Hematopoietic multipotent progenitor cell treated with erythropoietin and hydrocortisone succinate and interleukin-3 and kit ligand, for 4 days (in vitro differentiated cells): ENCODE measurements around the gene PELO.
"Not testable (repeated sequence)": the region's sequence is repeated elsewhere in the genome, so short reads cannot be mapped to it uniquely, and the experiment has no call there.

Source experiments
- DNase-seq: peaks from one replicate; pipeline ENCODE4 v3.0.0-alpha.2; 2015

The PELO gene

DNA sequence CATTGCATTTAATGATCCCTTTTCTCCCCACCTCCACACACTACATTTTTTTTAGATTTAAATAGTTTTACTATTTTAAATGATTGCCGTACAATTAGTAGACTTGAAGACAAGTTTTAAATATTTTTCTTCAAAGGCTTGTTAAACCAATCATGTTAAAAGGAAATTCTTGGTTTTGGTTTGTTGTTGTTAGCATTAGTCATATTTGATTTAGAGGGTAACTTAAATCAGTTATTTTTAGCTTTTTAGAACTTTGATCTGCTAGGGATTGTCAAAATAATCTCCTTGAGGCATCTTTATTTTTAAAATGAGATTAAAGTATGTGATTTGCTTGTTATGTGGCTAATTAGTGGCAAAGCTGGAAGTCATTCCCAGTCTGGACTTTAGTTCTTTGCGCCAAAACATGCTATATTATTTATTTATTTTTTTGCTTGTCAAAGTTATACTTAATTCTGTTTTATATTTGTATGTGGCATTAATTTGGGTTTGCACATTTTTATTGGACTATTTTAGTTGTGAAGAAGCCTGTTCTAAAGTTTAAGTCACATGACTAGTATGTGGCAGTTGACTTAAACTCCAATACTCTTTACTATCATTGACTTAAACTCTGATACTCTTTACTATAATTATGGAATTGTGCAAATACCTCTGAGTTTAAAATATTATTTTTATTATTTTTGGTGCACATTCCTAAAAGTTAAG, 14.7 kb downstream of the PELO start:
- DNase-seq = no peak

DNA sequence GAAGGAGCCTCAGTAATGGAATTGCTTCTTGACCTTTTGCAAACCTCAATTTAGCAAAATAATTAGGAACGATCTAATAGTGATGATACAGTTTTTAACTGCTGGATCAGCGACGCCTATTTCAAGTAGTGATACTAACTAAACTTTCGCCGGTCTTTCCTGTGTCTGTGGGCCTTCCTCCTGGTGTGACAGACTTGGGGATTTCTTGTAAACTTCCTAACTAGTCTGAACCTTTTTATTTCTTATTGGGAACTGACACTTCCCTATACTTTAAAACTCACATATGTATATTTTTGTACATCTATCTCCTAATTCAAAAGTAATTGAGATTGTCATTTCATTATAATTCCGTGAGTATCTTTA, 15.2 kb downstream of the PELO start:
- no peak for DNase-seq

DNA sequence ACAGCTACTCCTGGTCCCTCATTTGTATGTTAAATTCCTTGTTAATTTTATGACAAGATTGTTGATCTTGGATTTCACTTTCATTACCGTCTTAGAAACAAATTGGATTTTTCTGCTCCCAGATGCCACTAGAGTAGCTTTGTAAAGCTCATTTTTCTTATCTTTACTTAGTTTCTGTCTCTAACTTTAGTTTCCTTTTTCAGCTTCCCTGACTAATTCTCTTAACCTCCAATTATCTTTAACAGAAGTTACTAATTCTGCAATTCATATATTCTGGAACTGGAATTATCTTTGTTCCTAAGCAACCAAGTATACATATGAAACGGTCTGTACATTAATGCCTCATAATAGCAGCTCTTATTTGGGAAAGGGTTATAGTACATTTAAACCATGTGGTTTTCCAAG, 16.7 kb downstream of the PELO start:
- DNase-seq = peak; percentile 21

DNA sequence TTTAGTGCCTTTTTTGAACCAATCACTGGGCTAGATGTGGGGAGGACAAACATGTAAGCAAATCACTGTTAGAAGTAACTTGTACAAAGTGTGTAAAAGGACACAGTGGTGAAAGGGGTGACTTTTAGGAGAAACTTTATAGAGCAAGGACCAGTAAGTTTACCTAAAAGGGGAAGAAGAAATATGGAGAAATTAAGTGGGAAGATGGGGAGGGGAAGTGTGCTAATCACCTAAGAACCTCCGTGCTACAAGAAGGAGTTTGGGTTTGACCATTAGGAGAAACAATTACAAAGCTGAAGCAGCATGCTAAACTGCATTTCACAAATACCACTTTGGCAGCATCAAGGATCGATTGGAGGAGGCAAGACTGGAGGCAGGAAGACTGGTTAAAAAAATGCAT, 17.3 kb downstream of the PELO start:
- no peak for DNase-seq

DNA sequence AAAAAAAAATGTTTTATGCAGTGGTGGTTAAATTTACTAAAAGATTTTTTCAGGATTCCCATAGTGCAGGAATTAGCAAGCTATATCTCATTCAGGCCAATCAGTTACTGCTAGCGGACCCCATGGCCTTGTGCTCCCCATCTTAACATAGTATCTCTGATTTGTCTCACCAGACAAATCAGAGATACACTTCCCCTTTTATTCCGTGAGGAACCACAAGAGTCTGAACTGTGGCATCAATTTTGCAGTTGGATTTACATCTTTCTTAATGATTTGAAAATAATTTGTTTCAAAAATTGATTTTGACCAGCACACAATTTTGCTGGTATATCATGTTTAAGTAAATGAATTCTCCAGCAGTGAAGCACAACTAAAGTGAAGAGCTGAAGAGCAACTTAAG, 17.9 kb downstream of the PELO start:
- peak; percentile 28 for DNase-seq

DNA sequence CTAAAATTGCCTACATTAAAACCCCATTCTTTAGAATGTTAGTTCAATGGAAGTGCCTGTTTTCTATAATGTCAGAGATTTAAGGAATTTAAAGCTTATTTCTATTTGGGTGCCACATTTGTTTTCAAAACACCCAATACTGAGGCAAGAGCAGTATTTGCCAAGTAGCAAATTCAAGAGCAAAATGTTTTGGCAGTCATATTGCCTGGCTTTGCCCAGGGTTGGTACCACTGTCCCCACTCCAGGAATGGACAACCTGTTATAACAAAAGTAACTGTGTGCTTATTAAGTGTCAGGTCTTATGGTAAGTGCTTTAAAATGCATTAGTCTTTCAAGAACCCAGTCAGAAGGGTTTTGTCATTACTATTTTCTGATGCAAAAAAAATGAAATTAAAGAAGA, 19.3 kb downstream of the PELO start:
- no peak for DNase-seq

DNA sequence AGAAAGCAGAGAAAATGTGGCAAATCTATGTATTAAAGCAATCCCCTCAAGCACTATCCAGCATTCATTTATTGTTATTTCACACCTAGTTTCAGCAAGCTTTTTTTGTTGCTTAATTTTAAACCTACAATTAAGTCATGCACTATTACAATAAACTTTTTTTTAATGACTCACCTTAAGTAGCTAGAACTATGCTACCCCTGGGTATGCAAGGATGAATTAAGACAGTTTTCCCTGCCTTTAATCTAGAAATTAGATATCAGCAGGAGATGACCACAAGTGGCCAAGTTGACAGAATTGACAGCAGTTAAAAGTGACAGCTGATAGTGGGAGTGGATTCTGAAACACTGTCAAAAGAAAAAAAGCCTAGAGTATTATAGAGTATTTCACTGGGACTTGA, 20.0 kb downstream of the PELO start:
- DNase-seq = no peak

DNA sequence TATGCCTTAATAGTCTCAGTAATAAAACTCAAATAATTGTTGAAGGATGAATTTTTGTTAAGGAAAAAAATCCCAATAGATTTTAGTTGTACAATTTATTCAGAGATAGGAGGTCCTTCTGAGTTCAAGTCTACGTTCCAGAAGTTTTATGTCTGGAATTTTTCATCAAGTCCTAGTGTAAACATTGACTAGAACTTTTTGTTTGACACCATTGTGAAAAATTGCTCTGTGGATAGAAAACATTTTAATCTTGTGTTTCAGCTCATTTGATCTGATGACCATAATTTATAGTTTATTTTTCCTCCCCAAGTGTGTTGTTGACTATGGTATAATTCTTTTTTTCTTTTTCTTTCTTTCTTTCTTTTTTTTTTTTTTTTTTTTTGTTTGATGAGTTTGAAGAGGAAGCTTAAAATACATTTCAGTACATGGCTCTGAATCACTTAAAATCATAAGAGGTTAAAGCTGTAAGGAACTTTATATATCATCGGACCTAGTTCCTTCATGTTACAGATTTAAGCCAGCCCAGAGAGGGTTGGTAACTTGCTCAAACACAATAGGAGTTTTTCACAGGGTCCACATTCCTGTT, 20.7 kb downstream of the PELO start:
- DNase-seq = no peak

DNA sequence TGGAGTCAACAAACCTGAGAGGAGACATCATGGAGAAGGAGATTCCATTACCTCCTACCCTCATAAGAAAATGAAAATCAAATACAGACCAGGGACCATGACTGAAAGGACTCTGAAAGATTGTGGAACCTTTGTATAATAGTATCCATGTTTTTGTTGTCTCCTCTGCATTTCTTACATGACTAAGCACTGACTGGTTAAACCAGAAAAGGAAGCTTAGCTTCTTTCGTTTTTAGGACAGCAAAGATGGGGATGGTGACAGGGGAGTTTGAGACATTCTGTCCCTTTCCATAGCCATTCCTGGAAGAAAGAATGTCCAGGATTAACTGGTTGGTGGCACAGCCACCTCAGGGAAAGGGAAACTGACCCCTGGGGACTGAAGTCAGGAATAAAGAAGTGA, 22.2 kb downstream of the PELO start:
- DNase-seq = peak; percentile 20

DNA sequence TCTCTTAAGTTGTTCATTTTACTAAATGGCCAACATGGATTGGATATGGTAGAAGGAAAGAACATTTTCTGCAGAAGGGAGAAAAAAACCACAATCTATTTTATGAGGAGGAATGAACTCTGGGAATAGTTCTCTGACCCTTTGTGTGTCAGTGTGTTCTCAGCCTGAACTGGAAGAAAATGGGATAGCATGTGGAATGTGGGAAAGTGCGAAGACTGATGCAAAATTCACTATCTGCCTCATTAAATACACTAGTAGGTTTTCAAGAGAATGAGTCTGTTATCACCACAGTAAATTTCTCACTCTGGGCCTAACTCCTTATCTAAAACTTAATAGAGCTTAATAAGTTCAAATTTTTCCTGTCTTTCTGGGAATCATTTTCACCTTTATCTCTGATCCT, 22.7 kb downstream of the PELO start:
- no peak for DNase-seq

DNA sequence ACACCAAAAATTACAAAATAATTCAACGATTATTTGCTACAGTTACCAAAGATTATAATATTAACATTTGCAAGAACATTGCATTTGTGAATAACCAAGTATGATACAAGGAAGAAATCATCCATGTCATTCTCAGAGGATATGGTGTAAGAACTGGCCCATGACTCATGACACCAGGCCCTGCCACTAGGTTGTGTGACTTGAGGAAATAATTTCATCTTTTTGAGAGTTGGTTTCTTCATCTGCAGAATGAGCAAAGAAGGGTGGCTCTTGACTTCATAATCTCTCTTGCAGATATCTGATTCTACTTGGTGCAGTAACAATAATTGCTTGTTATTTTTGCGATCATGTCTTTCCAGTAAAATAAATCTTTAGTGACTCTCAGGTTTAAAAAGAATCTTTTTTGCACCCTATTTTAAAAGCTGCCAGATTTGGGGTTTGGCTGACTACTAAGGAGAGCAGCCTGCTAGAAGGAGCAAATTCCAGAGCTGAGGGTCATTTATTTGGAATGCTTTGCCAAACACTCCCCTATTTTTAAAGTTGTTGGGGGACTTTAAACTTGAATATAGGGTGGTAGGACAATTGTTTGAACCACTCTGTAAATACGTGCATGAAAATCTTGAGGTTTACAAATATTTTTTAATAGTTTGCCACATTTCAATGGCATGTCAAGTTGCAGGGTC, 23.5 kb downstream of the PELO start:
- DNase-seq = peak; percentile 67

DNA sequence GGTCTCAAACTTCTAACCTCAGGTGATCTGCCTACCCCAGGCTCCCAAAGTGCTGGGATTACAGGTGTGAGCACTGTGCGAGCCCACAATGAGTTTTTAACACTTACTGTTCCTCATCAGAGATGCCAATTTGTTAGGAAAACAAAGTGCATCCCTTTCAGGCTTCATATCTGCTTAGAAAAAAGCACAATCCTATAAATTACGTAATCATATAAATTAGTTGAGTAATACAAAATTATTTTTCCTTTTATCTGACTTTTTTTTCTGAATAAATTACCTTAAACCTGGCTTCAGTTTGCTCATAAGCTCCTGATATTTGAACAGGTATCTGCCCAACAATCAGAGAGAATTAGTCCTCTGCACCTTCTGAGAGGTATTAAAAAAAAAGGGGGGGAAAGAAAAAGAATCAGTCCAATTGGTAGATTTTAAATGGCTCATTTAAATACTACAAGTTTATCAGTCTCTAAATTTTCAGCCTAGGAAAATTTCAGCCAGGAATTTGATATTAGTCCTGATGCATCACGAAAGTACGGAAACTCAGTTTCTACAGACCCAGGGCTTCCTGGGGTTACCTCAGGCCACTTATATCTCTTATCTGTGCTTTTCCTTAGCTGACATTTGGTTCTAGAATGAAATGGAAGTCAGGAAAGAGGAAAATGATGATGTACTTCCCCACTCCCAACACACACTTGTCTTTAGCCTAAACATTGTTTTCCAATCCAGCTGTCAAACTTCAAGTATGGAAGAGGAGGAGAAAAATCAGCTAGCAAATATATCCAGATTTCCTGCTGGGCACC, 26.8 kb downstream of the PELO start:
- no peak for DNase-seq

DNA sequence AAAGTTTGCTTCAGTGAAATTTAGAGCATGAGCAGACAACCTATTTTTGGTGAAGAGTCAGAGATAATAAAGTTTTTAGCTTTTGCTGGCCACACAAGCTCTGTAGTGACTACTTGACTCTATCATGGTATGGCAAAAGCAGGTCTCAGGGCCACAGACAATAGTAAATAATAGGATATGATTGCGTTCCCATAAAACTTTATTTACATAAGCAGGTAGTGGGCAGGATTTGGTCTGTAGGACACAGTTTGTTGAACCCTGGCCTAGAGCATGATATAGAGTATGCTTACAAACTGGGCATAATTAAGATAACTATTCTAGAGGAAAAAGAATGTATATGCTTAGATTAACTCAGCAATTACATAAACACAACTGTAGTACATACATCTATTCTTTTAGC, 30.1 kb downstream of the PELO start:
- DNase-seq = no peak

DNA sequence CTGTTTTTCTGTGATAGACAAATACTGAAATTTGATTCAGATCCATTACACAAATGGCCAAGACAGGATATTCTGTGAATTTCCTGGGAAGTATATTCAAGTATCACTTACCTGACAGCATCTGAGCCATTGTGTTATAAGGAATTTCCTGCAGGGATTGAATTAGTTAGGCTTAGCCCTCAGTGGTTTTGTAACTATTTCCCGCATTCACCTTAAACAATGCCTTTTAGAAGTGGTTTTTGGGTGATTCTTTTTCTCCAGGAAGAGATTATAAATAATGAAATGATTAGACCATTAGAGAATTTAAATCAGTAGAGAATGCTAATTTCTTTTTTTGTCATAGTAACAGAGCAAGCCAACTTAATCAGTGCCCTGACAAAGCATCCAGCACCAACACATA, 30.6 kb downstream of the PELO start:
- no peak for DNase-seq

DNA sequence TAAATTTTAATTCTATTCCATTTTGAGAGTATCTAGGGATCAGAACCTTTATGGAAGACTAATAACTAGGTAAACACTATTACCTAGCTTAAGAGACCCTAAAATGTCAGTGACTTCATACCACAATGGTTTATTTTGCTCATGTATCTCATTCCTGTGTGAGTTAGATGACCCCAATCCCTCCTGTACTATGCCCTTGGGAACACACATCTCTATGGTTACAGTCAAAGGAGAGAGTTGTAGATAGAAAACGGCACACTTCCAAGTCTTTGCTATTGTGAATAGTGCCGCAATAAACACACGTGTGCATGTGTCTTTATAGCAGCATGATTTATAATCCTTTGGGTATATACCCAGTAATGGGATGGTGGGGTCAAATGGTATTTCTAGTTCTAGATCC, 31.1 kb downstream of the PELO start:
- not testable (repeated sequence) for DNase-seq

DNA sequence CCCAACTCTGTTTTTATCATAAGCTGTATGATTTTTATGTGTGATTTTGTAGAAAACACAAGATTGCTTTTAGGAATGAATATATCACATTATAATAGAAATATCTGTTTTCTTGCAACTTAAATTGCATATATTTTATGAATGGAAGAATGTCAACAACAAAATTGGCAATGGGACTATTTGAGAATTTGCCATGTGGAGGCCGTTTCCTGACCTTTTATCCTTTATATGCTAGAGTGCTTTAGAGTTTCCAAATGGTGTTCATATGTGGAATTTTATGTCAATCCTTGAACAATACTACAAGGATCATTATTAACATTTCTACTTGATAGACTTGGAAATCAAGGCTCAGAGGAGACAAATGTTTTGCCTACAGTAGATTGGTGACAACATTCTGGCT, 34.2 kb downstream of the PELO start:
- no peak for DNase-seq

DNA sequence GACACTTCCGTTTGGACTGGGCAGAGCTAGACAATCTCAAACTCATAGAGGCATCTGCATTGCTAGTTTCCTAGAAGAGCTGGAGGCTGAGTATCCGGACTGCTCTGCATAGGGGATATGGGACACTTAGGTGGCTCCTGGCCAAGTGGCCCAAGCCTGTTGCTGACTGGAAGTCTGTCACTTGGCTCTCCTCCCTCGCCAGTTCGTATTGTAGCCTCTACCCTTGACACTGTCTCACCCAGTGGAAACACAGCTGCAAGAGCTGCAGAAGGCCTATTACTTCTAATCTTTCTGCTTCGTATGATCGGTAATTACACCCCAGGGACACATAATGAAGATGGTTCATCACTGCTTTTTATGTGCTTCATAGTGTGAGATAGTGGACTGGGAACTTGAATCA, 34.7 kb downstream of the PELO start:
- no peak for DNase-seq

DNA sequence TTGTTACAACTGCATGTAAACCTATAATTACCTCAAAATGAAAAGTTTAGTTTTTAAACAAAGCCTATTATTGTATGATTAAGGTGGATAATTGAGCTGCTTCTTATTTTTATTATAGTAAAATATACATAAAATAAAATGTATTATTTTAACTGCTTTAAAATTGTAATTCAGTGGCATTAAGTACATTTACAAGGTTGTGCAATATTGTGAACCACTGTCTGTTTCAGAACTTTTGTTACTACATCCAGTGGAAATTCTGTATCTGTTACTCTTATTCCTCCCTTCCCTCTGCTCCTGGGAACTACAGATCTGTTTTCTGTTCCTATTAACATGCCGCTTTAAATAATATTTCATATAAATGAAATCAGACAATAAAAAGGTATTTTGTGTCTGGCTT, 37.1 kb downstream of the PELO start:
- no peak for DNase-seq

DNA sequence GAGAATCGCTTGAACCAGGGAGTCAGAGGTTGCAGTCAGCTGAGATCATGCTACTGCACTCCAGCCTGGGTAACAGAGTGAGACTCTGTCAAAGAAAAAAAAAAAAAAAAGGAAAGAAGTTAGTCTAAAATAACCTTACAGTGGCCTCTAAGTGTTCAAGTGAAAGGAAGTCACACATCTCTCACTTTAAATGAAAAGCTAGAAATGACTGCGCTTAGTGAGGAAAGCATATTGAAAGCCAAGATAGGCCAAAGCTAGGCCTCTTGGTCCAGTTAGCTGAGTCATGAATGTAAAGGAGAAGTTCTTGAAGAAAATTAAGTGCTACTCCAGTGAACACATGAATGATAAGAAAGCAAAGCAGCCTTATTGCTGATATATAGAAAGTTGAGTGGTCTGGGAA, 38.1 kb downstream of the PELO start:
- DNase-seq = peak; percentile 78

DNA sequence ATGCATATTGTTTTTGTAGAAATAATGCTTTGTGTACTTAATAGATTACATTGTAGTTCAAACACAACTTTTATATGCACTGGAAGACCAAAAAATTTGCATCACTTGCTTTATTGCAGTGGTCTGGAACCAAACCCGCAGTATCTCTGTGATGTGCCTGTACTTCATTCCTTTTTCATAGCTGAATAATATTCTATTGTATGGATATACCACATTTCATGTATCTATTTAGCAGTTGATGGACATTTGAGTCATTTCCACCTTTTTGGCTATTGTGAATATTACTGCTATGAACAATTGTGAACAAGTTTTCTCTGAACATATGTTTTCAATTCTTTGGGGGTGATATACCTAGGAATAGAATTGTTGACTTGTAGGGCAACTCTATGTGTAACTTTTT, 40.1 kb downstream of the PELO start:
- no peak for DNase-seq

DNA sequence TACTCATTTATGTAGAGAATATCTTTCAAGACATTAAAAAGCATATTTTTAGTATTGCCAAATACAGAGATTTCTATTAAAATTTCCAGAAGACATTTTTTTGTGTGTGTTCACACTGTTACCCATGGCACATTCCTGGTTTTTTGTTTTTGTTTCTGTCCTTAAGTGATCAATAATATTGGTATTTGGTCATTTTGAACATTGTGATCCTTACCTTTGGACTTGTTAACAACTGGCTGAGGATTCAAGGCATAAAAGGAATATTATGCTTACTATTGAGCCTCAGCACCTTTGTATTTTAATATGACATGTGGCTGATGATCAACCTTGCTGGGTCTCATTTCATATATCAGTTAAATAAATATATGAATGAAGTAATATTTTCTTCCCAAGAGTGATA, 41.9 kb downstream of the PELO start:
- DNase-seq = no peak

DNA sequence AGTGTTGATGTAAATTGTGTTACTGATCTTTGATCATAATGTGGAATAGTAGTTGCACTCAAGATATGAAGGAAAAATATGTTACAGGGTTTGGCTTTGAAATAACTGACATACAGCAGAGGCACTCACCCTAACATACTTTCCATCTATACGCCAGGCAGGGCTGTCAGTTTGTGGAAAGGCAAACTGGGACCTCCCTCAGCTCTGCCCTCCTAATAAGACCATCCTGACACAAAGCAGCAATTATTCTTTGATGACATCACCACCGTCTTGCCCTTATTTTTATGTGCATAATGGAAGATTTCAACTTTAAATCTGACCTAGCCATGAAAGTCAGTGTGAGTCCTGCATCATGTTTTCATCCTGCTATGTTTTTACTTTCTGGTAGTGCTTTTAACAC, 42.9 kb downstream of the PELO start:
- no peak for DNase-seq

DNA sequence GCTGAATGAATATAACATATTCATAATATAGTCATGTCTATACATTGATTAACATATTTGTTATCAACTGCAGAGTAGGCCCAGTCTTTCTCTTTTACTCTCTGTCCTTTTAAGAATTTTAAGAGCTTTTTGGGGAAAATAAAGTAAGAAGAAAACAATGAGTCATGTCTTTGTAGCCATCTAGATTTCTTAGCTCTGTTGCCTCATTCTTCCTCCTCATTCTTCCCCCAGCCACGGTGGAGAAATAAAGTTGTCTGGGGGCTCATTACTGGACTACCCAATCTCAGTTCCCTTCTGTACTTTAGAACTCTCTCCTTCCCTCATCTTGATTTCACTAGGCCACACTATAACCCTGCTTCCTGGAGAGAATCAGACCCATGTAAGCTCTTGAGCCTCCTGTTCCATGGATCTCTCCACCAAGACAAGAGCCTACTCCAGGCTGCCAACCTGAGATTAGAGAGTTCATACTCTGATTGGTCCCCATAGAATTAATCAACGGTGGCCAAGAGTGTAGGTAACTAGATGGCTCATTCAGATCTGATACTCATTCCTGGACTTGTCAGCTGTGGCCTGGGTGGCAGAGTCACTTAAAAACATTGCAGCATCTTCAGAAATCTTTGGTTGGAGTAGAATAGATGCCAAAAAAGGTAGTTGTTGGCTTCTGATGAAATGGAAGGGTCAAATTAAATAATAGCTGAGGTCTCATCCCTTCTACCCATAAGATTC, 44.2 kb downstream of the PELO start:
- DNase-seq = no peak
